K562 treated with DMSO at 1 percent for 48 hours (cell line): ENCODE results near the gene IL27RA. TPM values are rescaled to one million over a fixed set of nuclear protein-coding genes. Genes with fewer than 3 reads are reported as not detected.

ENCODE experiments used
- total RNA-seq: library from RNA; unstranded; fragments of 300-600 nt; gene quantifications from 2 replicates; pipeline ENCODE4 v1.2.3, GENCODE V29; 2022; ENCODE audit warnings: low replicate concordance; ENCODE audit errors: extremely low read depth

The IL27RA gene
- not detected in 2 replicates for total RNA-seq

DNA sequence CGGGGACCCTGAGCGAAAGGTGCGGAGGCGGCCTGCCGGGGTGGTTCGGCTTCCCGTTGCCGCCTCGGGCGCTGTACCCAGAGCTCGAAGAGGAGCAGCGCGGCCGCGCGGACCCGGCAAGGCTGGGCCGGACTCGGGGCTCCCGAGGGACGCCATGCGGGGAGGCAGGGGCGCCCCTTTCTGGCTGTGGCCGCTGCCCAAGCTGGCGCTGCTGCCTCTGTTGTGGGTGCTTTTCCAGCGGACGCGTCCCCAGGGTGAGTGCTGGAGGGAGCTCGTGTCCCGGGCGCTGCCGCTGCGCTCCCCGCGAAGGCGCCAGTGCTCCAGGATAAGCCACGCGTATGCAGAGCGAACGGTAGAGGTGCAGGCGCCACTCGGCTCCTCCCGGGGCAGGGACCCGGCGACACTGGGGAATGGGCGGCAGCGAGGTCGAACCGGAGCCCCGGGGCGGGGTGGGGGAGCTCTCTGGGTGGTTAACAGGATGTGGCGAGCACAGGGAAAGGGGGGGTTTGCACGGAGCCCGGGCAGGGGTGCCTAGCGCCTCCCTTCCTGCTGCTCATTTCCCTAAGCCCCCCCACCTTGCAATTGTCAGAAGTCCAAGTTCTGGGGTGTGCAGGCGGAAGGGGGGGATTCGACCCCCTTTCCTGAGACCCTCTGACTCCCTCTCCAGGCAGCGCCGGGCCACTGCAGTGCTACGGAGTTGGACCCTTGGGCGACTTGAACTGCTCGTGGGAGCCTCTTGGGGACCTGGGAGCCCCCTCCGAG lies at the start of gene IL27RA:
Gene IL27RA (plus strand): TSS at position 44 of the 762 bp plus-strand sequence. CDS start 111 bp downstream, at position 155.

GRCh38 chr19:14006085-14006765 lies 25.3 kb upstream of the IL27RA start, which contains the start of gene RFX1:
TSS of gene RFX1 (minus strand) at chr19:14006320. CDS start at chr19:13993843, 12,477 bp downstream.

GRCh38 chr19:14027856-14028450 lies 3.6 kb upstream of the IL27RA start, which contains the start of gene RLN3:
TSS of gene RLN3 (plus strand) at chr19:14028148. CDS start at chr19:14028205, 57 bp downstream.

DNA sequence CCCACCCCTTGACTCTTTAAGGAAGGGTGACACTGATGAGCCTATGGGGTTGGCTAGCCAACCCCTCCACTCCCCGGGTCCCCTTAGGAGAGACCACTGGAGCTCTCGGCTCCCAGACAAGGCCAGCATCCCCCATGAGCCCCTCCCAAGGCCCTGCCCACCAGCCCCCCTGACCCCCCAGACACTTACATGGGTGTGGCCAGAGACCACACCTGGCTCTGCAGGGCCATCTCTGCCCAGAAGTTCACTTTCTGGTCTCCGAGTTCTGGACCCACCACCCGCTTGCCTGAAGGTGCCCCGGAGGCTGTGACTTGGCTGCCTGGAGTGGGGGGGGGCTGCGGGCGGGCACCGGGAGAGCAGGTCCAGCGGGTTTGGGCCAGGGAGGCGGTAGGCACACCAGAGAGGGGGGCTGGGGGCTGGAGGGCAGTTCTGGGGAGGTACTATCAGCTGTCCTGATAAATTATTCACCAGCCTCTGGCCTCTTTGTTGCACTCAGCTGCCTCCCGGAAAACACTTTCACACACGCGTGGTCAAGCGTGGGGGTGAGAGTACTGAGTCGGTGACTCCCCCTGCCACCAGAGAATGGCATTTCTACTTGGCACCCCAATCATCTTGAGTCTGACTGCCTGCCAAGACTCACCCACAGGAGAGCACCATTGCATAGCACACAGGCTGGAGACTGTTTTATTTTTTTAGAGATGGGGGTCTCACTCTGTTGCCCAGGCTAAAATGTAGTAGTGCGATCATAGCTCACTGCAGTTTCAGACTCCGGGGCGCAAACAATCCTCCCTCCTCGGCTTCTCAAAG lies 30.4 kb downstream of the IL27RA start, which contains the start of gene PALM3:
Gene PALM3 (minus strand): TSS at position 326 of the 807 bp plus-strand sequence. CDS start 96 bp downstream, at position 230.

GRCh38 chr19:14072535-14073260 lies 41.1 kb downstream of the IL27RA start, which contains the start of gene MISP3:
TSS of gene MISP3 (plus strand) at chr19:14072786. CDS start at chr19:14073310, 524 bp downstream.

DNA sequence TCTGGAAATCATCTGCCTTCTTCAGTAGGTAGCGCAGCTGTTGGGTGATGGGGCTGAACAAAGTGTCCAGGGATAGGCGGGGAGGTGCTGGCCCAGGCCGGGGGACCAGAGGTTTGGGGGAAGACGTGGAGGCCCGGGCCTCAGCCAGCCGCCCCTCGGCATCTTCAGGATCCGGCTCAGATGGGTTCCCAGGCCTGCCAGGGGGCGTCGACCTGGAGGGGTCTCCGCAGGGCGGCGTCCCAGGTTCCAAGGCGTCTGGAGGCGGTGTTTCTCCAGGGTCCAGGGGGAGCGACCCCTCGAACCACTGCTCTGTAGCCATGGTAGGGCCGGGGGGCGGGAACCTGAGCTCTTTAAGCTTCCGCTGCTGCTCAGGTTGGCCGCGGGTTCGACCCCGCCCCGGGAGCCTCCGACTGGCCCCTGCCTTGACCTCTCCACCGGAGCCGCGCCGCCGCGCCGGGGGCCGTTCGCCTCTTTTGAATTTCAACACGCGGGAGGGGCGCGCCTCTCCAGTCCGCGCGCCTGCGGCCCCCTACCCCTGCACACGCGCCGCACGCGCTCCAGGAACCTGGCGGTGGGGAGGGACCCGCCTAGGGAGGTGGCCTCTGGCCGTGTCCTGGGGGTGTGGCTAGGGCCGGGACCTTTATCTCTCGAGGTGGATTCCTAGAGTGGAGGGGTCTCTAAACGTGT lies 53.9 kb downstream of the IL27RA start, which contains the start of gene C19orf67:
Gene C19orf67 (minus strand): TSS at position 475 of the 687 bp plus-strand sequence. CDS start 156 bp downstream, at position 319.

DNA sequence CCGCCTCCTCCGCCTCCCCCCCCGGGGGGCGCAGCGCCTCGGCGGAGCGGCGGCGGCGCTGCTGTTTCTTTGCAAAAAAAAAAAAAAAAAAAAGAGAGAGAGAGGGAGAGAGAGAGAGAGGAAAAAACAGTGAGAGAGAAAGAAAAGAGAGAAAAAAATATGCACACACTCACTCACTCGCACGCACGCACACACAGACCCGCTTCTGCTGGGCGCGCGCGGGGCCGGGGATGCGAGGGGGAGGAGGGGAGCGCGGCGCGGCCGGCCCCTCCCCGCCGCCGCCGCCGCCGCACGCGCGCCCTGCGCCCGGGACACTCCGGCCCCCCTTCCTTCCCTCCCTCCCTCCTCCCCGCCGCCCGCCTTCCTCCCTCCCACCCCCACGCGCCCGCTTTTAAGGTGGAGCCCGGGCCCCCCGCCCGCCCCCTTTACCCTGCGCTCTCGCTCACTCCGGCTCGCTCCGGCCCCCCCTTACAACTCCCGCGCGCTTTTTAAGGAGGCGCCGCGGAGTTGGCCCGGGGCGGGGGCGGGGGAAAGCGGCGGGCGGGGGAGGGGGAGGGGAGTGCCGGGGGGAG lies 59.0 kb downstream of the IL27RA start, which contains the start of gene SAMD1:
Gene SAMD1 (minus strand): TSS at position 243 of the 572 bp plus-strand sequence.

Other genes with a start within 250 kb of the IL27RA start
- not detected in 2 replicates for gene ZSWIM4, start 236.3 kb upstream of the IL27RA start, total RNA-seq
- not detected in 2 replicates for gene NANOS3, start 154.6 kb upstream of the IL27RA start, total RNA-seq
- not detected in 2 replicates for gene BRME1, start 125.6 kb upstream of the IL27RA start, total RNA-seq
- not detected in 2 replicates for gene CC2D1A, start 125.6 kb upstream of the IL27RA start, total RNA-seq
- gene PODNL1, start 93.3 kb upstream of the IL27RA start, total RNA-seq: not detected in 2 replicates
- not detected in 2 replicates for gene DCAF15, start 79.3 kb upstream of the IL27RA start, total RNA-seq
- gene RFX1, start 25.4 kb upstream of the IL27RA start, total RNA-seq: not detected in 2 replicates
- gene RLN3, start 3.6 kb upstream of the IL27RA start, total RNA-seq: not detected in 2 replicates
- gene PALM3, start 30.3 kb downstream of the IL27RA start, total RNA-seq: not detected in 2 replicates
- gene MISP3, start 41.0 kb downstream of the IL27RA start, total RNA-seq: not detected in 2 replicates
- not detected in 2 replicates for gene C19orf67, start 54.0 kb downstream of the IL27RA start, total RNA-seq
- not detected in 2 replicates for gene SAMD1, start 59.0 kb downstream of the IL27RA start, total RNA-seq
- not detected in 2 replicates for gene PRKACA, start 86.0 kb downstream of the IL27RA start, total RNA-seq
- not detected in 2 replicates for gene ASF1B, start 104.8 kb downstream of the IL27RA start, total RNA-seq
- gene ADGRL1, start 174.4 kb downstream of the IL27RA start, total RNA-seq: not detected in 2 replicates